ENCODE data around the gene MYOM3.

MYOM3 gene

GRCh38 chr1:24121406-24121805, 9.5 kb upstream of the MYOM3 start:
- WGBS, result 73% methylated on average over 14 of the region's 14 CpGs
- Histone ChIP-seq H4K8ac (ENCODE audit: low read length) (no peak overlapping the region), H3K4me2 (ENCODE audit: low read length, poor library complexity, severe bottlenecking) (no peak overlapping the region), H3K79me1 (replicated peaks; ENCODE audit: low read length, poor library complexity, severe bottlenecking) (no peaks in the 10 kb centered on the region), H3K4me1 (ENCODE audit: control insufficient read depth, insufficient read depth, low read depth, low read length) (peaks cover 14% of the 10 kb centered on the region), H2AFZ (ENCODE audit: low read depth, low read length) (no peak overlapping the region), H3K9me3 (ENCODE audit: control insufficient read depth, low read length) (no peaks in the 10 kb centered on the region), H3K18ac (ENCODE audit: low read depth in 1 of 2, low read length in 2 of 2) (no peak overlapping the region), H3K27ac (ENCODE audit: low read length, poor library complexity, severe bottlenecking) (no peak overlapping the region), H3K4ac (ENCODE audit: low read depth in 1 of 2, low read length in 2 of 2) (no peak overlapping the region), H2AK5ac (ENCODE audit: low read length, severe bottlenecking) (no peak overlapping the region), H2BK5ac (ENCODE audit: low read depth, low read length, poor library complexity, severe bottlenecking) (no peak overlapping the region), H3K14ac (ENCODE audit: low read length in 2 of 2) (no peak overlapping the region), H3K9ac (ENCODE audit: low read length) (no peak overlapping the region), H3K23ac (ENCODE audit: low read length in 2 of 2) (no peak overlapping the region), H2BK15ac (ENCODE audit: low read depth, poor library complexity, severe bottlenecking) (no peak overlapping the region), H4K91ac (ENCODE audit: low read length) (no peak overlapping the region), H3K36me3 (ENCODE audit: control insufficient read depth in 1 of 2, insufficient read depth in 2 of 2, low read depth in 1 of 2, low read length in 2 of 2) (no peaks in the 10 kb centered on the region), H3K27me3 (ENCODE audit: control insufficient read depth in 1 of 2, insufficient read depth in 1 of 2, low read length in 2 of 2) (peaks cover 10 to 51% of the 10 kb centered on the region in 2 experiments), H2BK12ac (ENCODE audit: low read length in 2 of 2) (no peak overlapping the region), H2BK120ac (ENCODE audit: low read depth, low read length) (no peak overlapping the region), H3K4me3 (ENCODE audit: insufficient read depth in 1 of 2, low read depth in 1 of 2, low read length in 2 of 2) (no peak overlapping the region)
- no peak for DNase-seq

GRCh38 chr1:24120965-24121364, 9.0 kb upstream of the MYOM3 start:
- H2BK120ac ChIP-seq (ENCODE audit: low read depth, low read length), result no peak overlapping the region
- 85% methylated on average over 3 of the region's 3 CpGs for WGBS
- peak overlapping the region in 1 of 2 experiments; percentile 17 for H3K23ac ChIP-seq (ENCODE audit: low read length in 2 of 2)
- H3K4me1 ChIP-seq (ENCODE audit: control insufficient read depth, insufficient read depth, low read depth, low read length), result peaks cover 14% of the 10 kb centered on the region
- no peaks in the 10 kb centered on the region for H3K79me1 ChIP-seq (replicated peaks; ENCODE audit: low read length, poor library complexity, severe bottlenecking)
- no peak overlapping the region for H3K4me2 ChIP-seq (ENCODE audit: low read length, poor library complexity, severe bottlenecking)
- H2BK5ac ChIP-seq (ENCODE audit: low read depth, low read length, poor library complexity, severe bottlenecking), result no peak overlapping the region
- DNase-seq, result no peak
- peaks cover 14 to 51% of the 10 kb centered on the region in 2 experiments for H3K27me3 ChIP-seq (ENCODE audit: control insufficient read depth in 1 of 2, insufficient read depth in 1 of 2, low read length in 2 of 2)
- no peak overlapping the region for H3K9ac ChIP-seq (ENCODE audit: low read length)
- H2AK5ac ChIP-seq (ENCODE audit: low read length, severe bottlenecking), result no peak overlapping the region
- no peaks in the 10 kb centered on the region for H3K36me3 ChIP-seq (ENCODE audit: control insufficient read depth in 1 of 2, insufficient read depth in 2 of 2, low read depth in 1 of 2, low read length in 2 of 2)
- no peak overlapping the region for H3K18ac ChIP-seq (ENCODE audit: low read depth in 1 of 2, low read length in 2 of 2)
- no peak overlapping the region for H2BK12ac ChIP-seq (ENCODE audit: low read length in 2 of 2)
- no peak overlapping the region for H4K91ac ChIP-seq (ENCODE audit: low read length)
- H3K4ac ChIP-seq (ENCODE audit: low read depth in 1 of 2, low read length in 2 of 2), result no peak overlapping the region
- H2AFZ ChIP-seq (ENCODE audit: low read depth, low read length), result no peak overlapping the region
- no peaks in the 10 kb centered on the region for H3K9me3 ChIP-seq (ENCODE audit: control insufficient read depth, low read length)
- no peak overlapping the region for H3K27ac ChIP-seq (ENCODE audit: low read length, poor library complexity, severe bottlenecking)
- H3K4me3 ChIP-seq (ENCODE audit: insufficient read depth in 1 of 2, low read depth in 1 of 2, low read length in 2 of 2), result no peak overlapping the region
- no peak overlapping the region for H3K14ac ChIP-seq (ENCODE audit: low read length in 2 of 2)
- H4K8ac ChIP-seq (ENCODE audit: low read length), result no peak overlapping the region
- no peak overlapping the region for H2BK15ac ChIP-seq (ENCODE audit: low read depth, poor library complexity, severe bottlenecking)

GRCh38 chr1:24119859-24120756, 8.2 kb upstream of the MYOM3 start:
- no peak overlapping the region for H2BK15ac ChIP-seq (ENCODE audit: low read depth, poor library complexity, severe bottlenecking)
- no peak overlapping the region for H3K18ac ChIP-seq (ENCODE audit: low read depth in 1 of 2, low read length in 2 of 2)
- peaks cover 15 to 53% of the 10 kb centered on the region in 2 experiments for H3K27me3 ChIP-seq (ENCODE audit: control insufficient read depth in 1 of 2, insufficient read depth in 1 of 2, low read length in 2 of 2)
- no peaks in the 10 kb centered on the region for H3K79me1 ChIP-seq (replicated peaks; ENCODE audit: low read length, poor library complexity, severe bottlenecking)
- no peak overlapping the region for H4K8ac ChIP-seq (ENCODE audit: low read length)
- no peak overlapping the region for H2BK12ac ChIP-seq (ENCODE audit: low read length in 2 of 2)
- H3K9ac ChIP-seq (ENCODE audit: low read length), result peak overlapping the region; percentile 9
- no peak overlapping the region for H2AFZ ChIP-seq (ENCODE audit: low read depth, low read length)
- no peak overlapping the region for H3K23ac ChIP-seq (ENCODE audit: low read length in 2 of 2)
- H2AK5ac ChIP-seq (ENCODE audit: low read length, severe bottlenecking), result no peak overlapping the region
- H2BK120ac ChIP-seq (ENCODE audit: low read depth, low read length), result no peak overlapping the region
- H3K27ac ChIP-seq (ENCODE audit: low read length, poor library complexity, severe bottlenecking), result no peak overlapping the region
- H4K91ac ChIP-seq (ENCODE audit: low read length), result no peak overlapping the region
- H3K4me1 ChIP-seq (ENCODE audit: control insufficient read depth, insufficient read depth, low read depth, low read length), result peaks cover 14% of the 10 kb centered on the region
- H2BK5ac ChIP-seq (ENCODE audit: low read depth, low read length, poor library complexity, severe bottlenecking), result no peak overlapping the region
- H3K14ac ChIP-seq (ENCODE audit: low read length in 2 of 2), result no peak overlapping the region
- H3K4me3 ChIP-seq (ENCODE audit: insufficient read depth in 1 of 2, low read depth in 1 of 2, low read length in 2 of 2), result peak overlapping the region in 1 of 2 experiments; percentile 7
- H3K4ac ChIP-seq (ENCODE audit: low read depth in 1 of 2, low read length in 2 of 2), result peak overlapping the region in 1 of 2 experiments; percentile 9
- H3K9me3 ChIP-seq (ENCODE audit: control insufficient read depth, low read length), result no peaks in the 10 kb centered on the region
- WGBS, result 72% methylated on average over 17 of the region's 17 CpGs
- peak; percentile 24 for DNase-seq
- no peak overlapping the region for H3K4me2 ChIP-seq (ENCODE audit: low read length, poor library complexity, severe bottlenecking)
- H3K36me3 ChIP-seq (ENCODE audit: control insufficient read depth in 1 of 2, insufficient read depth in 2 of 2, low read depth in 1 of 2, low read length in 2 of 2), result no peaks in the 10 kb centered on the region

GRCh38 chr1:24119489-24119858, 7.5 kb upstream of the MYOM3 start:
- Histone ChIP-seq H3K79me1 (replicated peaks; ENCODE audit: low read length, poor library complexity, severe bottlenecking) (no peaks in the 10 kb centered on the region), H4K8ac (ENCODE audit: low read length) (no peak overlapping the region), H3K14ac (ENCODE audit: low read length in 2 of 2) (no peak overlapping the region), H2BK120ac (ENCODE audit: low read depth, low read length) (no peak overlapping the region), H2BK15ac (ENCODE audit: low read depth, poor library complexity, severe bottlenecking) (no peak overlapping the region), H2BK12ac (ENCODE audit: low read length in 2 of 2) (no peak overlapping the region), H3K23ac (ENCODE audit: low read length in 2 of 2) (no peak overlapping the region), H3K9me3 (ENCODE audit: control insufficient read depth, low read length) (no peaks in the 10 kb centered on the region), H2AFZ (ENCODE audit: low read depth, low read length) (no peak overlapping the region), H3K4me2 (ENCODE audit: low read length, poor library complexity, severe bottlenecking) (no peak overlapping the region), H3K18ac (ENCODE audit: low read depth in 1 of 2, low read length in 2 of 2) (no peak overlapping the region), H3K27ac (ENCODE audit: low read length, poor library complexity, severe bottlenecking) (no peak overlapping the region), H3K4ac (ENCODE audit: low read depth in 1 of 2, low read length in 2 of 2) (no peak overlapping the region), H2BK5ac (ENCODE audit: low read depth, low read length, poor library complexity, severe bottlenecking) (no peak overlapping the region), H2AK5ac (ENCODE audit: low read length, severe bottlenecking) (no peak overlapping the region), H4K91ac (ENCODE audit: low read length) (no peak overlapping the region), H3K4me3 (ENCODE audit: insufficient read depth in 1 of 2, low read depth in 1 of 2, low read length in 2 of 2) (no peak overlapping the region), H3K4me1 (ENCODE audit: control insufficient read depth, insufficient read depth, low read depth, low read length) (peaks cover 14% of the 10 kb centered on the region), H3K27me3 (ENCODE audit: control insufficient read depth in 1 of 2, insufficient read depth in 1 of 2, low read length in 2 of 2) (peaks cover 20 to 50% of the 10 kb centered on the region in 2 experiments), H3K9ac (ENCODE audit: low read length) (peak overlapping the region; percentile 9), H3K36me3 (ENCODE audit: control insufficient read depth in 1 of 2, insufficient read depth in 2 of 2, low read depth in 1 of 2, low read length in 2 of 2) (no peaks in the 10 kb centered on the region)
- no peak for DNase-seq
- 93% methylated on average over 5 of the region's 5 CpGs for WGBS
